ENCODE results near the gene SAMSN1. TPM values are rescaled to one million over a fixed set of nuclear protein-coding genes. Genes with fewer than 3 reads are reported as not detected.

SAMSN1 gene
- total RNA-seq, 6 experiments from 2014 or later = 1.2 to 7.4 (median 3.0) TPM

DNA sequence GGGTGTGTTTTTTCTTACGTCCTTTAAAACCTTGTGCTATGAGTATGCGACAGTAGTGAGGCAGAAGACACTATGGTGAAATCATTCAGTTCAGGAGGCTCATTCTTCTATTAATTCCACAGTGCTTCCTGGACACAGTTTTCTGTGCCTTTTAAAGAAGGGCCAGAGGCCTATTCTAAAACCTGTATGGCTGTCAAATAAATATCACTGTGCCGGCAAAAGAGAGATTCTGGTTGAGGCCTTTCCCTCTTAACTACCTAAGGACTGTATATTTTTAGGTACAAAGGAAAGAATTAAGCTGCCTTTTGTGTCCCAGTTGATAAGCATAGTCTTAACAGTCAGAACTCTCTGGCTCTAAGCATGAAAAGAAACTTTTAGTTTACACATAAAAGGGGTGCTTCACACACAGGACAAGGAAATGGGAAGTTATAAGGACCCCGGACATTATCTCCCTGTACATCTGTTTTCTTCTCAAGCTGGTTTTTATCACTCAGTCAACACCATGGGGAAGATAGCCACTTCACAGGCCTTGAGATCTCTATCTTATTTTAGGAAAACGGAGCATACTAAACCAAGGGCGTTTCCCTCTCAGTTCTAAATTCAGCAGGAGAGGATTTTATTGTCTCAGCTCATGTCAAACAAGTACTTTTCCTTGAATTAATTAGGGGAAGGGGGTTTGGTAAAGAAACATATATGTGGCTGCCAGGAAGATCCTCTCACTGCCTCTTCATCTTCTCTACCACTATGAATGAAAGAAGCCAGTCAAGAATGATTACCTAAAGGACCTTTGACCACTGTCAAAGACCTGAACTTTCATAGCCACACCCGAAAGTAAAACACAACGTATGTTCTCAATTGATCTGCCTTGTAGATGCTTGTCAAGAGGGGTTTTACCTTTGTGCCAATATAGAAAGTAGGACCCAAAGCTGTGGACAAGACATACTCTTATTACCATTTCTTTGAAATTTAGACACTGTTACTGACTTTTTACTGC, 91.8 kb downstream of the SAMSN1 start:
- 40% methylated on average over 8 of the region's 8 CpGs for WGBS (ENCODE audit: insufficient coverage, low coverage, low lambda C conversion rate, missing lambda C conversion rate)
- no peaks in the 10 kb centered on the region for H3K9me3 ChIP-seq
- DNase-seq (no peak), ATAC-seq (no peak)
- H3K27ac ChIP-seq = no peak overlapping the region
- H3K4me3 ChIP-seq = no peak overlapping the region
- intact Hi-C loops (cut with DNase I) = no loop called here
- no peak for TF ChIP-seq POLR2A (IDR thresholded peaks at IDR 0.05)
- TF ChIP-seq, protein P1, sequence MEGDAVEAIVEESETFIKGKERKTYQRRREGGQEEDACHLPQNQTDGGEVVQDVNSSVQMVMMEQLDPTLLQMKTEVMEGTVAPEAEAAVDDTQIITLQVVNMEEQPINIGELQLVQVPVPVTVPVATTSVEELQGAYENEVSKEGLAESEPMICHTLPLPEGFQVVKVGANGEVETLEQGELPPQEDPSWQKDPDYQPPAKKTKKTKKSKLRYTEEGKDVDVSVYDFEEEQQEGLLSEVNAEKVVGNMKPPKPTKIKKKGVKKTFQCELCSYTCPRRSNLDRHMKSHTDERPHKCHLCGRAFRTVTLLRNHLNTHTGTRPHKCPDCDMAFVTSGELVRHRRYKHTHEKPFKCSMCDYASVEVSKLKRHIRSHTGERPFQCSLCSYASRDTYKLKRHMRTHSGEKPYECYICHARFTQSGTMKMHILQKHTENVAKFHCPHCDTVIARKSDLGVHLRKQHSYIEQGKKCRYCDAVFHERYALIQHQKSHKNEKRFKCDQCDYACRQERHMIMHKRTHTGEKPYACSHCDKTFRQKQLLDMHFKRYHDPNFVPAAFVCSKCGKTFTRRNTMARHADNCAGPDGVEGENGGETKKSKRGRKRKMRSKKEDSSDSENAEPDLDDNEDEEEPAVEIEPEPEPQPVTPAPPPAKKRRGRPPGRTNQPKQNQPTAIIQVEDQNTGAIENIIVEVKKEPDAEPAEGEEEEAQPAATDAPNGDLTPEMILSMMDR (IDR thresholded peaks at IDR 0.05) = no peak
- H3K27me3 ChIP-seq = no peaks in the 10 kb centered on the region
- H3K36me3 ChIP-seq = no peaks in the 10 kb centered on the region
- H3K4me1 ChIP-seq = no peaks in the 10 kb centered on the region

DNA sequence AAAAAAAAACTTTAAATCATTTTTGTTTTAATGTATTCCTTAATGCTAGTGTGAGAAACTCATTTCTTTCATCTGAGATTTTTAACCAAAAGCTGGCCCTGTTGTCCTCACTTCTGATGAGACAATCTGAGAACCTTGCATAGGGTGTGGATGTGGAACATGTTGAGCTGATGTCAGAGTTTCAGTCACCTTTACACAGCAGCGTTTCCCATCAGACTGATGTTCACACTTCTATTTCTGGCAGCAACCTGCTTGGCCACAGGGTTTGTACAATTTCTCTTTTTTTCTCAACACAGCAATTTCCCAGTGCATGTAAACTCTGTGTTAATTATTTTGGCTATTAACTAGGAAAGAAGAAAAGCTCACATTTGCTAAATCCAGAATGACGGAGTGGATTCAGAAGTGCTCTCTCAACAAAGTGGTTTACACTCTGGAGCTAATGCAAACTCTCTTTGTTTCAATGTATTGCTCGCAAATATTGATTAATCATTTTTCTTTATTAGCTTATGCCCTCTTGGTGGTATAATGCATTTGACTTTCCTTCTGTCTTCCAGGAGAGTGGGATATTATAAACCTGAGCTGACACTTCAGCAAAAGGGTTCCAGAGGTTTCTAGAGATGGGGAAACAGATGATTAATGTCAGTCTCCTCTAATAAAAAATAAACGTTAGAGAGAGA, 92.6 kb downstream of the SAMSN1 start:
- ATAC-seq (no peak), DNase-seq (no peak)
- no peaks in the 10 kb centered on the region for H3K4me1 ChIP-seq
- H3K36me3 ChIP-seq = no peaks in the 10 kb centered on the region
- H3K9me3 ChIP-seq = no peaks in the 10 kb centered on the region
- WGBS (ENCODE audit: insufficient coverage, low coverage, low lambda C conversion rate, missing lambda C conversion rate) = 45% methylated on average over 4 of the region's 4 CpGs
- intact Hi-C loops (cut with DNase I) = no loop called here
- no peak overlapping the region for H3K4me3 ChIP-seq
- no peak for TF ChIP-seq POLR2A (IDR thresholded peaks at IDR 0.05)
- TF ChIP-seq, protein P1 (IDR thresholded peaks at IDR 0.05) = no peak
- H3K27me3 ChIP-seq = no peaks in the 10 kb centered on the region
- no peak overlapping the region for H3K27ac ChIP-seq

DNA sequence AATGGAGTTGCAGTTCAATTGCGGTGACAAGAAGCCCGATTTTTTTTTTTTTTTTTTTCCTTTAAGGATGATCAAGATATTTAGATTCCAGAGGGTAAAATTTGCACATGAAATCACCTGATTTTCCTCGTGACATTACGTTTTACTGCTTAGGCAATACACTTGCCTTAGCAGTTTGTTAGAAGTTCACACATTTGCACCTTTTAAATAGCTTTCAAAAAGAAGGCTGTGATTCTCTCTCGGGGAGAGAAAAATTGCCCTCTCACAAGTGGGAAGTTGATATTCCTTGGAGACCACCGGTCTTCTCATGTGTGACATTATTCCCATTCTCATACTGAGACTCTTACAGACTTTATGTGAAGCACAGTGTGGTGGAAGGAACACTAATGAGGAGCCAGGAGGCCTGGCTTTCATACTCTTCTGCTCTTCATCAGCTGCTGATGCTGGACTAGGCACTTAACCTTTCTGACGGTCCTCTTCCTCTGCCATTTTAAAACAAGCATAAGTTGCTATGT, 93.3 kb downstream of the SAMSN1 start:
- intact Hi-C loops (cut with DNase I) = no loop called here
- ATAC-seq (no peak), DNase-seq (no peak)
- 42% methylated on average over 7 of the region's 7 CpGs for WGBS (ENCODE audit: insufficient coverage, low coverage, low lambda C conversion rate, missing lambda C conversion rate)
- no peaks in the 10 kb centered on the region for H3K36me3 ChIP-seq
- no peaks in the 10 kb centered on the region for H3K9me3 ChIP-seq
- H3K27ac ChIP-seq = no peak overlapping the region
- no peaks in the 10 kb centered on the region for H3K4me1 ChIP-seq
- TF ChIP-seq, protein P1 (IDR thresholded peaks at IDR 0.05) = no peak
- no peak for TF ChIP-seq POLR2A (IDR thresholded peaks at IDR 0.05)
- no peak overlapping the region for H3K4me3 ChIP-seq
- H3K27me3 ChIP-seq = no peaks in the 10 kb centered on the region

DNA sequence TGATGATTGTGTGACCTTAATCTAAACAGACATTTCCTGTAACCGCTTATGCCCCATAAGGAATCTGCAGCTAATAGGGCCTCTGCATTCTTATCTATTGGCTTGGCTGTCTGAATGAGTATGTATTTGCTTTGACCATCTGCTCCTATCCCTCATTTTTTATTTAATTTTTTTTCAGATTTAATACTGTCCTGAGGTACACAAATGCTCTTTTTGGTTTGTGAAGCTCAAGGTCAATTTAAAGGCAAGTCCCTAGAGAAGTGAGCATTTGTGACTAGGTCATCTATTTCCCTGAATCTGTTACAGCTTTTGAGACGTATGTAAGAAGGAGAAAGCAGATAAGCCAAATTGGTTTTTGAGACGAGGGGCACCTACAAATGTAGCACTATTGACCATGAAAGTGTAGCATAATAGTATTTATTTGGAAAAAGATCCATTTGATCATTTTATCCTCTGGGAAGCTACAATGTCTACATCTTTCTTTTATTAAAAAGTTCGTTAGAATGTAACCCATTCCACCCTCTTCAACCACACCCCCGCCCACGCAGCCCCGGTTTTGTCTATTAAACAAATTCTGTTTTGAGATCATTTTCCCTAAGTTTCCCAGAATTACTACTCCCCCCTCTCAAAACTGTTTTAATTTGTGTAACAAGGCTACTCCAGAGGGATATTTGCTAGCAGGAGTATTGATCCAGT, 93.9 kb downstream of the SAMSN1 start:
- no peak overlapping the region for H3K27ac ChIP-seq
- no peak for TF ChIP-seq POLR2A (IDR thresholded peaks at IDR 0.05)
- TF ChIP-seq, protein P1 (IDR thresholded peaks at IDR 0.05) = no peak
- no peak for DNase-seq
- no peaks in the 10 kb centered on the region for H3K27me3 ChIP-seq
- no peaks in the 10 kb centered on the region for H3K9me3 ChIP-seq
- H3K4me3 ChIP-seq = no peak overlapping the region
- no peak for ATAC-seq
- intact Hi-C loops (cut with DNase I) = no loop called here
- H3K4me1 ChIP-seq = no peaks in the 10 kb centered on the region
- H3K36me3 ChIP-seq = no peaks in the 10 kb centered on the region
- 51% methylated on average over 7 of the region's 7 CpGs for WGBS (ENCODE audit: insufficient coverage, low coverage, low lambda C conversion rate, missing lambda C conversion rate)

All from right lobe of liver (tissue), 6 donors.